Peyer's patch (tissue), 4 donors: ENCODE data around the gene TBC1D7. TPM values are rescaled to one million over a fixed set of nuclear protein-coding genes. Genes with fewer than 3 reads are reported as not detected.

Experiments used
- DNase-seq, 3 donors: peaks; one replicate each; pipeline ENCODE4 v3.0.0-alpha.2; 2017 to 2019
- H3K27ac ChIP-seq, 4 donors: fragments of 200-600 bp; sonication (generic); one replicate each; pipeline ENCODE4 v1.5.1; 2016 to 2019
- H3K27me3 ChIP-seq, 2 donors: fragments of 200-600 bp; sonication (generic); one replicate each; pipeline ENCODE4 v1.5.1; 2019
- H3K36me3 ChIP-seq, 3 donors: fragments of 200-600 bp; sonication (generic); one replicate each; pipeline ENCODE4 v1.5.1; 2016 to 2019
- H3K4me1 ChIP-seq, 4 donors: fragments of 200-600 bp; sonication (generic); one replicate each; pipeline ENCODE4 v1.5.1; 2016 to 2019
- H3K4me3 ChIP-seq, 4 donors: fragments of 200-600 bp; sonication (generic); 1 replicate in 3 of 4; 2 replicates in 1 of 4; pipeline ENCODE4 v1.5.1; 2016 to 2019; ENCODE audit warnings: mild to moderate bottlenecking in 1 of 4
- H3K9me3 ChIP-seq, 4 donors: fragments of 200-600 bp; sonication (generic); one replicate each; pipeline ENCODE4 v1.5.1; 2016 to 2019; ENCODE audit warnings: mild to moderate bottlenecking in 1 of 4
- POLR2A ChIP-seq, 2 donors: fragments of 450-650 bp; IDR thresholded peaks; one replicate each; pipeline ENCODE4 v1.5.1; 2017; ENCODE audit warnings: antibody characterized with exemption in 2 of 2, mild to moderate bottlenecking in 2 of 2, moderate library complexity in 2 of 2
- total RNA-seq, 4 donors: library from RNA; depleted of rRNA; stranded (reverse); fragments of >200 nt; gene quantifications; one replicate each; pipeline ENCODE4 v1.1.0, GENCODE V29; 2016
- TF ChIP-seq, protein P1 (sequence below), 6 experiments: fragments of 450-650 bp in 4 of 6; fragments of 200-600 bp in 2 of 6; sonication (generic) in 1 of 6; IDR thresholded peaks; one replicate each; pipeline ENCODE4 v1.5.1; 2017 to 2019; ENCODE audit warnings: antibody characterized with exemption in 6 of 6, mild to moderate bottlenecking in 3 of 6, moderate library complexity in 1 of 6

Gene TBC1D7
- total RNA-seq, 4 donors from 2014 or later = 13.3 to 18.6 (median 16.9) TPM

DNA sequence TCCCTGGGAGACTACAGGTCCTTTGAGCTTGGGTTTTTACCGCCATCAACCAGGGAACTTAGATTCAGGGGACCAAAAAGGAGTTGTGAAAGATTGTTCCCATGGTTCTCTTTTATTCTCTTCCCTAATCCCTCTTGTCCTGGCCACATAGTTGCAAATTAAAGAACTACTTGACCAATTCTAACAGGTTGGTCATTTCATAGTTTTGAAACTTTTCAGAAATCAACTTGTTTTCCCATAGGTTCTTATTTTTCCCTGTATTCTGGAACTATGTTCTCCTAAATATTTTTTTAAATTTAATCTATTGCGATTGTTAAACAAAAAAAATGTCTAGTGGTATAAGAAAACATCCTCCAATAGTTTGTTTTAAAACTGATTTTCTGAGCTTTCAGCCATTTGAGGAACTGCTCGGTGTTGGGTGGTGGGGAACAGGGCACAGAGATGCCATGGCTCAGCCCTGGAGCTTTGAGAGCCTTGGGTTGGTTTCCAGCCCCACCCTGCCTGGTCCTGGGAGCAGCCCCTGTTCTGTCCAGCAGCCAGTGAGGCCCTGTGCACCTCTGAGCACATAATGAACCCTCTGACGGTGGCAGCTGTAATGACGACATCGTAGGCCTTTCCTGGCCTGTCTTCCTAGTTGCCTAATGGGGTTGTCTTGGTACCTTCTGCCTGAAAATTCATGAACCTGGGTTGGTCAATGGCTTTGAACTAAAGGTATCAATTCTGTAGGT is 53.5 kb downstream of the TBC1D7 start:
- H3K27ac ChIP-seq = peak overlapping the region in 2 of 4 donors; percentile 13 to 78
- no peaks in the 10 kb centered on the region for H3K36me3 ChIP-seq
- no peak for TF ChIP-seq POLR2A (IDR thresholded peaks at IDR 0.05)
- TF ChIP-seq, protein P1, sequence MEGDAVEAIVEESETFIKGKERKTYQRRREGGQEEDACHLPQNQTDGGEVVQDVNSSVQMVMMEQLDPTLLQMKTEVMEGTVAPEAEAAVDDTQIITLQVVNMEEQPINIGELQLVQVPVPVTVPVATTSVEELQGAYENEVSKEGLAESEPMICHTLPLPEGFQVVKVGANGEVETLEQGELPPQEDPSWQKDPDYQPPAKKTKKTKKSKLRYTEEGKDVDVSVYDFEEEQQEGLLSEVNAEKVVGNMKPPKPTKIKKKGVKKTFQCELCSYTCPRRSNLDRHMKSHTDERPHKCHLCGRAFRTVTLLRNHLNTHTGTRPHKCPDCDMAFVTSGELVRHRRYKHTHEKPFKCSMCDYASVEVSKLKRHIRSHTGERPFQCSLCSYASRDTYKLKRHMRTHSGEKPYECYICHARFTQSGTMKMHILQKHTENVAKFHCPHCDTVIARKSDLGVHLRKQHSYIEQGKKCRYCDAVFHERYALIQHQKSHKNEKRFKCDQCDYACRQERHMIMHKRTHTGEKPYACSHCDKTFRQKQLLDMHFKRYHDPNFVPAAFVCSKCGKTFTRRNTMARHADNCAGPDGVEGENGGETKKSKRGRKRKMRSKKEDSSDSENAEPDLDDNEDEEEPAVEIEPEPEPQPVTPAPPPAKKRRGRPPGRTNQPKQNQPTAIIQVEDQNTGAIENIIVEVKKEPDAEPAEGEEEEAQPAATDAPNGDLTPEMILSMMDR (IDR thresholded peaks at IDR 0.05) = no peak
- no peak for DNase-seq
- H3K9me3 ChIP-seq = no peaks in the 10 kb centered on the region
- no peaks in the 10 kb centered on the region for H3K4me1 ChIP-seq
- no peaks in the 10 kb centered on the region for H3K27me3 ChIP-seq
- H3K4me3 ChIP-seq = peak overlapping the region in 2 of 4 donors; percentile 25 to 43

- Histone ChIP-seq H3K9me3 (no peaks in the 10 kb centered on the region), H3K27me3 (no peaks in the 10 kb centered on the region), H3K27ac (peak overlapping the region in 2 of 4 donors; percentile 13 to 78), H3K4me3 (peak overlapping the region in 3 of 4 donors; percentile 25 to 43 (median 28)), H3K36me3 (no peaks in the 10 kb centered on the region), H3K4me1 (no peaks in the 10 kb centered on the region)
- TF ChIP-seq, protein P1 (IDR thresholded peaks at IDR 0.05) = no peak
- no peak for TF ChIP-seq POLR2A (IDR thresholded peaks at IDR 0.05)
- peak in 2 of 3 donors; percentile 82 for DNase-seq
These were observed 54.2 kb downstream of the TBC1D7 start for GRCh38 chr6:13273931-13274706.

- no peaks in the 10 kb centered on the region for H3K4me1 ChIP-seq
- no peaks in the 10 kb centered on the region for H3K27me3 ChIP-seq
- H3K4me3 ChIP-seq = peak overlapping the region in 3 of 4 donors; percentile 25 to 43 (median 28)
- no peaks in the 10 kb centered on the region for H3K9me3 ChIP-seq
- no peaks in the 10 kb centered on the region for H3K36me3 ChIP-seq
- no peak for DNase-seq
- TF ChIP-seq POLR2A (IDR thresholded peaks at IDR 0.05) = no peak
- TF ChIP-seq, protein P1 (IDR thresholded peaks at IDR 0.05) = no peak
- peak overlapping the region in 2 of 4 donors; percentile 66 to 78 for H3K27ac ChIP-seq
These were observed 55.0 kb downstream of the TBC1D7 start for GRCh38 chr6:13273202-13273930.

DNA sequence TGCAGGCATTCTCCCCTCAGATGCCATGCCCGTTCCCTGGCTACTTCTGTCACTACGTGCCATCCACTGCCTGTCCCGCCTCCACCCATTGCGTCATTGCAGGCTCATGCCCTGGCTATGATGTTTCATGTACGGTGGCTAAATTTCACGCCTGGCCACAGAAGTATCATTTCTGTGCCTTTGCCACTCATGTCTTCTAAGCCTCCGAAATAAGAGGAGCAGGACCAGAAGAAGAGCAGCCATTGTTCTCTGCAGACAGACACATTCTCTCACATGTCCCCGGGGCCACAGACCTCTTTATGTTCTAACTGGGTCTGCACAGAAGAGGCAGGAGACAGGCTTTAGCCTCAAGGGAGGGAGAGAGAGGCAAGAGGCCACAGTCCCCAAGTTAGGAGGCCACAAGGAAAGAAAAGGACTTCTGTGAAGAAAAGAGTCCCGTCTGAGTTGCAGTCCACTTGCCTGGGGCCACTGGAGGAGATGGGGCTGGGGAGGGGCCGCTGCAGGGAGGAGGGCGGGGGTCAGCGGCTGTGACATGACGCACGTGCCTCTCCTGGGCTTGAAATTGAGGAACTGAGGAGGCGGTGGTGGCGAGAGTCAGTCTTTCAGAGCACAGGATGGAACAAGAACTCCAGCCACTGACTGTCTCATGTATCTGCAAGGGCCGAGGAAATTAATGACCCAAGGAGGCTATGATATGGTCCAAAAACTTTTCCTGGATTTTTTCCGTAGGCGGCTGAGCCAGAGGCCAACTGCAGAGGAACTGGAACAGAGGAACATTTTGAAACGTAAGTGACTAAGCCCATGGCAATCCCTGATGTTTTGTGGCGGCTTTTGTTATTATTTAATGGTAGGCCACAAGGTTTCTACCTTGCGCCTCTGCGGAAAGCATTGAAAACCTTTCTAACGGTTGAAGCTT is 55.9 kb downstream of the TBC1D7 start:
- Histone ChIP-seq H3K36me3 (no peaks in the 10 kb centered on the region), H3K27me3 (no peaks in the 10 kb centered on the region), H3K4me3 (peak overlapping the region in 2 of 4 donors; percentile 25 to 43), H3K9me3 (no peaks in the 10 kb centered on the region), H3K27ac (peak overlapping the region in 2 of 4 donors; percentile 66 to 78), H3K4me1 (no peaks in the 10 kb centered on the region)
- DNase-seq = peak in 2 of 3 donors; percentile 90 to 91
- no peak for TF ChIP-seq POLR2A (IDR thresholded peaks at IDR 0.05)
- TF ChIP-seq, protein P1 (IDR thresholded peaks at IDR 0.05) = no peak
